ENCODE measurements around the gene CARNS1.

GRCh38 chr11:67410984-67411784 lies 4.3 kb upstream of the CARNS1 start:
- TF ChIP-seq CTCF (conservative IDR thresholded peaks at IDR 0.05; ENCODE audit: low read length) (no peak), EZH2phosphoT487 (IDR thresholded peaks at IDR 0.05; ENCODE audit: borderline replicate concordance) (no peak)

Measured in Loucy (cell line).